Measurements from ENCODE around the gene EXOSC2.

The EXOSC2 gene

GRCh38 chr9:130663977-130664250 is 29.7 kb upstream of the EXOSC2 start:
- no peak for TF ChIP-seq CTCF (IDR thresholded peaks at IDR 0.05; ENCODE audit: insufficient read depth, low read depth, low read length, missing control alignments)
- DNase-seq (ENCODE audit: low read depth), result no peak
- no peak overlapping the region for H3K4me3 ChIP-seq (ENCODE audit: low read depth, low read length)

GRCh38 chr9:130664251-130665028 is 29.1 kb upstream of the EXOSC2 start, which contains the start of gene PRDM12:
PRDM12 (plus strand) TSS chr9:130664594; CDS start chr9:130664654, 60 bp downstream.
- no peak within 1 kb of the TSS for H3K4me3 ChIP-seq (ENCODE audit: low read depth, low read length)
- no peak for DNase-seq (ENCODE audit: low read depth)
- no peak for TF ChIP-seq CTCF (IDR thresholded peaks at IDR 0.05; ENCODE audit: insufficient read depth, low read depth, low read length, missing control alignments)

- no peak for TF ChIP-seq CTCF (IDR thresholded peaks at IDR 0.05; ENCODE audit: insufficient read depth, low read depth, low read length, missing control alignments)
- DNase-seq (ENCODE audit: low read depth), result no peak
- no peak overlapping the region for H3K4me3 ChIP-seq (ENCODE audit: low read depth, low read length)
These were observed 28.6 kb upstream of the EXOSC2 start for GRCh38 chr9:130665029-130665430.

- no peak overlapping the region for H3K4me3 ChIP-seq (ENCODE audit: low read depth, low read length)
- no peak for DNase-seq (ENCODE audit: low read depth)
- no peak for TF ChIP-seq CTCF (IDR thresholded peaks at IDR 0.05; ENCODE audit: insufficient read depth, low read depth, low read length, missing control alignments)
These were observed 27.9 kb upstream of the EXOSC2 start for GRCh38 chr9:130665431-130666392.

- TF ChIP-seq CTCF (IDR thresholded peaks at IDR 0.05; ENCODE audit: insufficient read depth, low read depth, low read length, missing control alignments), result no peak
- no peak for DNase-seq (ENCODE audit: low read depth)
- no peak overlapping the region for H3K4me3 ChIP-seq (ENCODE audit: low read depth, low read length)
These were observed 27.0 kb upstream of the EXOSC2 start for GRCh38 chr9:130666393-130667119.

- no peak for DNase-seq (ENCODE audit: low read depth)
- H3K4me3 ChIP-seq (ENCODE audit: low read depth, low read length), result no peak overlapping the region
- TF ChIP-seq CTCF (IDR thresholded peaks at IDR 0.05; ENCODE audit: insufficient read depth, low read depth, low read length, missing control alignments), result no peak
These were observed 26.5 kb upstream of the EXOSC2 start for GRCh38 chr9:130667120-130667435.

All from GM12865 (cell line).